HEK293 (cell line): ENCODE measurements around the gene TMEM62.

Experiments used
- BCL11A ChIP-seq: fragments of 450-650 bp; formaldehyde crosslinking; IDR thresholded peaks from 2 replicates; pipeline ENCODE4 v1.5.1; 2016; ENCODE audit warnings: low read depth, missing biosample characterization, missing genetic modification characterization
- GLI2 ChIP-seq: fragments of 450-650 bp; formaldehyde crosslinking; IDR thresholded peaks from 2 replicates; pipeline ENCODE4; 2017; ENCODE audit warnings: missing biosample characterization, missing genetic modification characterization, low read depth, borderline replicate concordance
- GLIS1 ChIP-seq: fragments of 450-650 bp; formaldehyde crosslinking; IDR thresholded peaks from 2 replicates; pipeline ENCODE4 v1.5.1; 2016; ENCODE audit warnings: missing biosample characterization, missing genetic modification characterization
- HOXA7 ChIP-seq: sonication (generic); formaldehyde crosslinking; IDR thresholded peaks from 2 replicates; pipeline ENCODE4 v1.8.1; 2022; ENCODE audit warnings: missing genetic modification reagents, borderline replicate concordance
- HOXD13 ChIP-seq: sonication (generic); formaldehyde crosslinking; IDR thresholded peaks from 2 replicates; pipeline ENCODE4 v1.8.0; 2022; ENCODE audit warnings: missing genetic modification reagents, borderline replicate concordance
- IKZF3 ChIP-seq: fragments of 450-650 bp; IDR thresholded peaks from 2 replicates; pipeline ENCODE4 v1.5.0; 2018; ENCODE audit warnings: missing biosample characterization, mild to moderate bottlenecking, missing genetic modification characterization, moderate library complexity
- KLF16 ChIP-seq: fragments of 450-650 bp; formaldehyde crosslinking; IDR thresholded peaks from 2 replicates; pipeline ENCODE4 v1.5.1; 2017; ENCODE audit warnings: missing biosample characterization, missing genetic modification characterization
- KLF8 ChIP-seq: fragments of 450-650 bp; formaldehyde crosslinking; IDR thresholded peaks from 2 replicates; pipeline ENCODE4 v1.5.1; 2016; ENCODE audit warnings: missing biosample characterization, missing genetic modification characterization
- OSR2 ChIP-seq: fragments of 450-650 bp; formaldehyde crosslinking; IDR thresholded peaks from 2 replicates; pipeline ENCODE4 v1.5.1; 2016; ENCODE audit warnings: missing biosample characterization, missing genetic modification characterization
- ZBTB1 ChIP-seq: fragments of 450-650 bp; formaldehyde crosslinking; IDR thresholded peaks from 2 replicates; pipeline ENCODE4 v1.5.1; 2016; ENCODE audit warnings: missing biosample characterization, missing genetic modification characterization
- ZBTB10 ChIP-seq: fragments of 450-650 bp; formaldehyde crosslinking; IDR thresholded peaks from 2 replicates; pipeline ENCODE4 v1.5.1; 2016; ENCODE audit warnings: missing biosample characterization, missing genetic modification characterization
- ZNF112 ChIP-seq: fragments of 450-650 bp; formaldehyde crosslinking; IDR thresholded peaks from 2 replicates; pipeline ENCODE4 v1.5.0; 2017; ENCODE audit warnings: missing biosample characterization, missing genetic modification characterization
- ZNF121 ChIP-seq: fragments of 450-650 bp; formaldehyde crosslinking; IDR thresholded peaks from 2 replicates; pipeline ENCODE4 v1.5.1; 2016; ENCODE audit warnings: missing biosample characterization, missing genetic modification characterization
- ZNF214 ChIP-seq: fragments of 450-650 bp; formaldehyde crosslinking; IDR thresholded peaks from 2 replicates; pipeline ENCODE4 v1.5.1; 2017; ENCODE audit warnings: missing biosample characterization, mild to moderate bottlenecking, missing genetic modification characterization, borderline replicate concordance
- ZNF223 ChIP-seq: fragments of 450-650 bp; formaldehyde crosslinking; IDR thresholded peaks from 2 replicates; pipeline ENCODE4 v1.5.1; 2016; ENCODE audit warnings: missing biosample characterization, missing genetic modification characterization
- ZNF239 ChIP-seq: fragments of 450-650 bp; formaldehyde crosslinking; IDR thresholded peaks from 2 replicates; pipeline ENCODE4 v1.5.1; 2016; ENCODE audit warnings: missing biosample characterization, missing genetic modification characterization
- ZNF350 ChIP-seq: fragments of 450-650 bp; formaldehyde crosslinking; IDR thresholded peaks from 2 replicates; pipeline ENCODE4 v1.5.0; 2017; ENCODE audit warnings: missing biosample characterization, mild to moderate bottlenecking, missing genetic modification characterization
- ZNF37A ChIP-seq: fragments of 450-650 bp; IDR thresholded peaks from 2 replicates; pipeline ENCODE4 v1.5.1; 2018; ENCODE audit warnings: missing biosample characterization, missing genetic modification characterization
- ZNF530 ChIP-seq: fragments of 450-650 bp; formaldehyde crosslinking; IDR thresholded peaks from 2 replicates; pipeline ENCODE4 v1.5.1; 2016; ENCODE audit warnings: low read depth, missing biosample characterization, missing genetic modification characterization
- ZNF549 ChIP-seq: fragments of 450-650 bp; IDR thresholded peaks from 2 replicates; pipeline ENCODE4 v1.5.1; 2018; ENCODE audit warnings: missing biosample characterization, missing genetic modification characterization, mild to moderate bottlenecking, inconsistent platforms, moderate library complexity
- ZNF585B ChIP-seq: fragments of 450-650 bp; formaldehyde crosslinking; IDR thresholded peaks from 2 replicates; pipeline ENCODE4 v1.5.1; 2016; ENCODE audit warnings: missing biosample characterization, missing genetic modification characterization
- ZNF596 ChIP-seq: fragments of 450-650 bp; IDR thresholded peaks from 2 replicates; pipeline ENCODE4 v1.5.0; 2018; ENCODE audit warnings: missing biosample characterization, mild to moderate bottlenecking, missing genetic modification characterization, moderate library complexity
- ZNF600 ChIP-seq: fragments of 450-650 bp; formaldehyde crosslinking; IDR thresholded peaks from 2 replicates; pipeline ENCODE4 v1.5.1; 2016; ENCODE audit warnings: missing biosample characterization, missing genetic modification characterization
- ZNF610 ChIP-seq: fragments of 450-650 bp; formaldehyde crosslinking; IDR thresholded peaks from 2 replicates; pipeline ENCODE4 v1.5.1; 2016; ENCODE audit warnings: missing biosample characterization, missing genetic modification characterization, borderline replicate concordance
- ZNF664 ChIP-seq: fragments of 450-650 bp; formaldehyde crosslinking; IDR thresholded peaks from 2 replicates; pipeline ENCODE4 v1.5.1; 2016; ENCODE audit warnings: missing biosample characterization, missing genetic modification characterization
- ZNF76 ChIP-seq: fragments of 450-650 bp; formaldehyde crosslinking; IDR thresholded peaks from 2 replicates; pipeline ENCODE4; 2016; ENCODE audit warnings: low read depth, missing biosample characterization, missing genetic modification characterization, borderline replicate concordance
- ZNF843 ChIP-seq: fragments of 450-650 bp; formaldehyde crosslinking; IDR thresholded peaks from 2 replicates; pipeline ENCODE4 v1.5.1; 2016; ENCODE audit warnings: missing biosample characterization, missing genetic modification characterization
- TF ChIP-seq, protein P1 (sequence below): fragments of 450-650 bp; formaldehyde crosslinking; IDR thresholded peaks from 2 replicates; pipeline ENCODE4 v1.5.1; 2016; ENCODE audit warnings: missing biosample characterization, missing genetic modification characterization, low read depth
- TF ChIP-seq, protein P2 (sequence below): fragments of 450-650 bp; IDR thresholded peaks from 2 replicates; pipeline ENCODE4 v1.5.1; 2018; ENCODE audit warnings: missing biosample characterization, mild to moderate bottlenecking, missing genetic modification characterization
- TF ChIP-seq, protein P3 (sequence below): fragments of 450-650 bp; formaldehyde crosslinking; IDR thresholded peaks from 2 replicates; pipeline ENCODE4 v1.5.1; 2016; ENCODE audit warnings: missing biosample characterization, missing genetic modification characterization
- TF ChIP-seq, protein P4 (sequence below): fragments of 450-650 bp; formaldehyde crosslinking; IDR thresholded peaks from 2 replicates; pipeline ENCODE4 v1.5.1; 2016; ENCODE audit warnings: missing biosample characterization, missing genetic modification characterization

TMEM62 gene

DNA sequence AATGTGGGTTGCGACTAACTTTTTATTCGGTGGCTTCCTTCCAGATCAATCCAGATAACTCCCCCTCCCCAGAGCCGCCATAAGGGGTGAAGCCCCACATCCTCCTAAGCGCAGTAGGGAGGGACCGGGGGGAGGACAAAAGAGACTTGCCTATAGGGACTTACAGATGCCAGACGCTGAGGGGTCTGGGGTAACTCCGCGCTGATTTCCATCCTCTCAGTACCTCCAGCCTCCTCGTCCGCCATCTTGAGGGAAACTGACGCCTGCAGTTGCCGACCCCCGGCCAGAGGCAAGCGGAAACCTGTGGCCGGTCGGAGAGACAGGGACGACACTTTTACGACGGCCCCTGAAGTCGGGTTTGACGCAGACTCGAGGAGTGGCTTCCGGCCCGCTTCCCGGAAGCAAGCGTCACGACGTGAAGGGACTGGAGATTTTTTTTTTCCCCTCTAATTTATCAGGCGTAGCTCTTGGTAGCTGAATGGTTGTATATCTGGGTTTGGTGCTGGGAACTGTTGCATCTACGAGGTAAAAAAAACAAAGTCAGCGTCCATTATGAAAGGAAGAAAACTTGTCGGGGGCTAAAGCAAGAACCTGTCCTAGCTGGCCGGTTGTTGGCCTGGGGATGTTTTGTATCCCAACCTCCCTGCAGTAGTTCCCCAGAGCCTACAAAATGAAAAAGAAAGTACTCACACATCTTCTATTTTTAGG, 27.5 kb upstream of the TMEM62 start, which contains the start of gene UBR1 (continued):
- TF ChIP-seq IKZF3 (tag by site-specific recombination) (no peak), ZBTB10 (tag by site-specific recombination) (no peak), ZNF350 (tag by site-specific recombination) (no peak), ZNF585B (tag by site-specific recombination) (no peak), ZNF121 (tag by site-specific recombination) (no peak), ZNF600 (no peak), OSR2 (tag by site-specific recombination) (no peak), GLIS1 (tag by site-specific recombination) (peak; percentile 22; the same call in 1 of the 2 replicates), GLI2 (tag by site-specific recombination) (no peak), ZNF76 (0 out of 2 replicates have a peak, but pooled peaks have one; percentile 11), ZNF610 (no peak), ZBTB1 (no peak), BCL11A (tag by site-specific recombination) (no peak), ZNF530 (tag by site-specific recombination) (no peak), ZNF223 (no peak), HOXA7 (no peak), ZNF549 (no peak), ZNF239 (tag by site-specific recombination) (no peak), ZNF112 (tag by site-specific recombination) (no peak), ZNF596 (tag by site-specific recombination) (no peak), KLF8 (0 out of 2 replicates have a peak, but pooled peaks have one; percentile 52), ZNF37A (tag by site-specific recombination) (no peak), ZNF214 (tag by site-specific recombination) (no peak), ZNF664 (tag by site-specific recombination) (no peak), ZNF843 (tag by site-specific recombination) (no peak), KLF16 (tag by site-specific recombination) (no peak), HOXD13 (CRISPR knock-in tag) (no peak)
- TF ChIP-seq, protein P1, sequence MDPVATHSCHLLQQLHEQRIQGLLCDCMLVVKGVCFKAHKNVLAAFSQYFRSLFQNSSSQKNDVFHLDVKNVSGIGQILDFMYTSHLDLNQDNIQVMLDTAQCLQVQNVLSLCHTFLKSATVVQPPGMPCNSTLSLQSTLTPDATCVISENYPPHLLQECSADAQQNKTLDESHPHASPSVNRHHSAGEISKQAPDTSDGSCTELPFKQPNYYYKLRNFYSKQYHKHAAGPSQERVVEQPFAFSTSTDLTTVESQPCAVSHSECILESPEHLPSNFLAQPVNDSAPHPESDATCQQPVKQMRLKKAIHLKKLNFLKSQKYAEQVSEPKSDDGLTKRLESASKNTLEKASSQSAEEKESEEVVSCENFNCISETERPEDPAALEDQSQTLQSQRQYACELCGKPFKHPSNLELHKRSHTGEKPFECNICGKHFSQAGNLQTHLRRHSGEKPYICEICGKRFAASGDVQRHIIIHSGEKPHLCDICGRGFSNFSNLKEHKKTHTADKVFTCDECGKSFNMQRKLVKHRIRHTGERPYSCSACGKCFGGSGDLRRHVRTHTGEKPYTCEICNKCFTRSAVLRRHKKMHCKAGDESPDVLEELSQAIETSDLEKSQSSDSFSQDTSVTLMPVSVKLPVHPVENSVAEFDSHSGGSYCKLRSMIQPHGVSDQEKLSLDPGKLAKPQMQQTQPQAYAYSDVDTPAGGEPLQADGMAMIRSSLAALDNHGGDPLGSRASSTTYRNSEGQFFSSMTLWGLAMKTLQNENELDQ: no peak
- TF ChIP-seq, protein P2, sequence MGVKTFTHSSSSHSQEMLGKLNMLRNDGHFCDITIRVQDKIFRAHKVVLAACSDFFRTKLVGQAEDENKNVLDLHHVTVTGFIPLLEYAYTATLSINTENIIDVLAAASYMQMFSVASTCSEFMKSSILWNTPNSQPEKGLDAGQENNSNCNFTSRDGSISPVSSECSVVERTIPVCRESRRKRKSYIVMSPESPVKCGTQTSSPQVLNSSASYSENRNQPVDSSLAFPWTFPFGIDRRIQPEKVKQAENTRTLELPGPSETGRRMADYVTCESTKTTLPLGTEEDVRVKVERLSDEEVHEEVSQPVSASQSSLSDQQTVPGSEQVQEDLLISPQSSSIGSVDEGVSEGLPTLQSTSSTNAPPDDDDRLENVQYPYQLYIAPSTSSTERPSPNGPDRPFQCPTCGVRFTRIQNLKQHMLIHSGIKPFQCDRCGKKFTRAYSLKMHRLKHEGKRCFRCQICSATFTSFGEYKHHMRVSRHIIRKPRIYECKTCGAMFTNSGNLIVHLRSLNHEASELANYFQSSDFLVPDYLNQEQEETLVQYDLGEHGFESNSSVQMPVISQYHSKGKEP (tag by site-specific recombination): no peak
- TF ChIP-seq, protein P3, sequence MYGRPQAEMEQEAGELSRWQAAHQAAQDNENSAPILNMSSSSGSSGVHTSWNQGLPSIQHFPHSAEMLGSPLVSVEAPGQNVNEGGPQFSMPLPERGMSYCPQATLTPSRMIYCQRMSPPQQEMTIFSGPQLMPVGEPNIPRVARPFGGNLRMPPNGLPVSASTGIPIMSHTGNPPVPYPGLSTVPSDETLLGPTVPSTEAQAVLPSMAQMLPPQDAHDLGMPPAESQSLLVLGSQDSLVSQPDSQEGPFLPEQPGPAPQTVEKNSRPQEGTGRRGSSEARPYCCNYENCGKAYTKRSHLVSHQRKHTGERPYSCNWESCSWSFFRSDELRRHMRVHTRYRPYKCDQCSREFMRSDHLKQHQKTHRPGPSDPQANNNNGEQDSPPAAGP: 0 out of 2 replicates have a peak, but pooled peaks have one; percentile 45
- TF ChIP-seq, protein P4, sequence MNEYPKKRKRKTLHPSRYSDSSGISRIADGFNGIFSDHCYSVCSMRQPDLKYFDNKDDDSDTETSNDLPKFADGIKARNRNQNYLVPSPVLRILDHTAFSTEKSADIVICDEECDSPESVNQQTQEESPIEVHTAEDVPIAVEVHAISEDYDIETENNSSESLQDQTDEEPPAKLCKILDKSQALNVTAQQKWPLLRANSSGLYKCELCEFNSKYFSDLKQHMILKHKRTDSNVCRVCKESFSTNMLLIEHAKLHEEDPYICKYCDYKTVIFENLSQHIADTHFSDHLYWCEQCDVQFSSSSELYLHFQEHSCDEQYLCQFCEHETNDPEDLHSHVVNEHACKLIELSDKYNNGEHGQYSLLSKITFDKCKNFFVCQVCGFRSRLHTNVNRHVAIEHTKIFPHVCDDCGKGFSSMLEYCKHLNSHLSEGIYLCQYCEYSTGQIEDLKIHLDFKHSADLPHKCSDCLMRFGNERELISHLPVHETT: peak; percentile 48; the same call in 1 of the 2 replicates
